GM23338 (cell line): ENCODE measurements around the gene DOCK2. TPM values are rescaled to one million over a fixed set of nuclear protein-coding genes. Genes with fewer than 3 reads are reported as not detected.

ENCODE experiments used
- ATAC-seq: fragments of 200-7000 bp; cut with Tn5 transposase; 3 replicates; pipeline ENCODE4 v1.9.1; 2020
- DNase-seq: peaks from one replicate; pipeline ENCODE4 v3.0.0-alpha.2; 2015; ENCODE audit warnings: low spot score
- H2AFZ ChIP-seq: fragments of 200-600 bp; sonication (generic); 2 replicates; pipeline ENCODE4 v1.8.0; 2016; ENCODE audit warnings: antibody characterized with exemption, mild to moderate bottlenecking, moderate library complexity
- H3F3A ChIP-seq: fragments of 200-600 bp; sonication (generic); replicated peaks from 2 replicates; pipeline ENCODE4 v1.8.0; 2017; ENCODE audit warnings: antibody characterized with exemption, mixed run types, low read depth
- H3K27ac ChIP-seq: fragments of 200-600 bp; sonication (generic); 2 replicates; pipeline ENCODE4 v1.6.1; 2016; ENCODE audit warnings: low read depth
- H3K27me3 ChIP-seq: fragments of 200-600 bp; sonication (generic); 2 replicates; pipeline ENCODE4 v1.8.0; 2016; ENCODE audit warnings: mild to moderate bottlenecking, mixed run types, moderate library complexity; ENCODE audit not compliant: insufficient read depth
- H3K36me3 ChIP-seq: fragments of 200-600 bp; sonication (generic); 2 replicates; pipeline ENCODE4 v1.8.0; 2016; ENCODE audit warnings: mild to moderate bottlenecking; ENCODE audit not compliant: insufficient read depth
- H3K4me1 ChIP-seq: fragments of 200-600 bp; sonication (generic); 2 replicates; pipeline ENCODE4 v1.8.0; 2016; ENCODE audit warnings: mild to moderate bottlenecking, moderate library complexity; ENCODE audit not compliant: insufficient read depth
- H3K4me2 ChIP-seq: fragments of 200-600 bp; sonication (generic); 2 replicates; pipeline ENCODE4 v1.7.1; 2017; ENCODE audit warnings: mixed run types
- H3K4me3 ChIP-seq: fragments of 200-600 bp; sonication (generic); 2 replicates; pipeline ENCODE4 v1.6.1; 2016; ENCODE audit warnings: mixed run types
- H3K79me2 ChIP-seq: fragments of 200-600 bp; sonication (generic); replicated peaks from 2 replicates; pipeline ENCODE4 v1.8.0; 2017; ENCODE audit warnings: mild to moderate bottlenecking; ENCODE audit not compliant: insufficient read depth
- H3K9me2 ChIP-seq: fragments of 200-600 bp; sonication (generic); 2 replicates; pipeline ENCODE4 v1.8.0; 2017; ENCODE audit not compliant: insufficient read depth
- H4K20me1 ChIP-seq: fragments of 200-600 bp; sonication (generic); replicated peaks from 2 replicates; pipeline ENCODE4 v1.8.0; 2017; ENCODE audit warnings: mild to moderate bottlenecking; ENCODE audit not compliant: insufficient read depth
- H3K27ac Mint-ChIP-seq: 2 replicates; pipeline ENCODE4 v1.8.0; 2020; ENCODE audit warnings: inconsistent platforms, mild to moderate bottlenecking, moderate library complexity, mixed read lengths
- H3K27me3 Mint-ChIP-seq: 3 replicates; pipeline ENCODE4 v1.8.0; 2022; ENCODE audit warnings: low read depth, mild to moderate bottlenecking, moderate library complexity, mixed read lengths, inconsistent platforms; ENCODE audit not compliant: insufficient read depth, poor library complexity
- H3K36me3 Mint-ChIP-seq: 3 replicates; pipeline ENCODE4 v1.8.0; 2021; ENCODE audit warnings: low read depth, mild to moderate bottlenecking, inconsistent platforms, moderate library complexity, mixed read lengths
- H3K4me1 Mint-ChIP-seq: 3 replicates; pipeline ENCODE4 v1.8.0; 2020; ENCODE audit warnings: mild to moderate bottlenecking, inconsistent platforms, mixed read lengths
- H3K4me3 Mint-ChIP-seq: 3 replicates; pipeline ENCODE4 v1.8.0; 2021; ENCODE audit warnings: moderate library complexity, mild to moderate bottlenecking, inconsistent platforms, mixed read lengths
- H3K9me3 Mint-ChIP-seq: 3 replicates; pipeline ENCODE4 v1.8.0; 2020; ENCODE audit warnings: moderate library complexity, mild to moderate bottlenecking, inconsistent platforms, mixed read lengths
- CREB1 ChIP-seq: fragments of 250-450 bp; sonication (Bioruptor Pico); IDR thresholded peaks from 2 replicates; pipeline ENCODE4 v1.5.0; 2020; ENCODE audit warnings: low read depth, mild to moderate bottlenecking, moderate library complexity
- CTCF ChIP-seq, 2 experiments: fragments of 200-600 bp in 1 of 2; sonication (generic) in 1 of 2; conservative IDR thresholded peaks; 2 replicates each; pipeline versions ENCODE4 v1.5.1 to v1.6.1; 2016 to 2017; ENCODE audit warnings: antibody characterized with exemption in 2 of 2, low read depth in 2 of 2, mild to moderate bottlenecking in 2 of 2, moderate library complexity in 1 of 2
- NANOG ChIP-seq: IDR thresholded peaks from 2 replicates; pipeline ENCODE4 v1.6.1; 2016; ENCODE audit warnings: antibody characterized with exemption, borderline replicate concordance
- REST ChIP-seq: IDR thresholded peaks from one replicate; pipeline ENCODE4 v1.6.1; 2018; ENCODE audit warnings: antibody characterized with exemption; ENCODE audit not compliant: unreplicated experiment
- STAT1 ChIP-seq: IDR thresholded peaks from one replicate; pipeline ENCODE4 v1.6.1; 2016; ENCODE audit warnings: antibody characterized with exemption; ENCODE audit not compliant: unreplicated experiment
- ZNF331 ChIP-seq: fragments of 250-450 bp; sonication (Bioruptor Pico); IDR thresholded peaks from 2 replicates; pipeline ENCODE4 v1.5.0; 2020; ENCODE audit warnings: low read depth, mild to moderate bottlenecking, moderate library complexity
- polyA plus RNA-seq: library from polyadenylated mRNA; unstranded; fragments of >200 nt; fragmentation: Nextera tagmentation; extraction: Ambion mirVana; gene quantifications from 2 replicates; pipeline ENCODE4 v1.2.1, GENCODE V29; 2016
- total RNA-seq: library from RNA; depleted of rRNA; stranded (reverse); fragments of >200 nt; shearing (Covaris generic); gene quantifications from 2 replicates; pipeline ENCODE4 v1.2.3, GENCODE V29; 2014
- TF ChIP-seq, protein P1 (sequence below): IDR thresholded peaks from 2 replicates; pipeline ENCODE4 v1.6.1; 2016; ENCODE audit warnings: antibody characterized with exemption
- TF ChIP-seq, protein P2 (sequence below): fragments of 250-450 bp; sonication (Bioruptor Pico); IDR thresholded peaks from 2 replicates; pipeline ENCODE4 v1.5.0; 2020; ENCODE audit warnings: mild to moderate bottlenecking, moderate library complexity

Gene DOCK2
- total and polyA plus RNA-seq, 2 experiments from 2014 or later, result 3.7 to 9.4 TPM

- Histone ChIP-seq H3K4me1 (peaks cover 39% of the 10 kb centered on the region), H4K20me1 (no peaks in the 10 kb centered on the region), H3K4me2 (peak within 1 kb of the TSS; percentile 74), H3K27me3 (peaks cover 20% of the 10 kb centered on the region), H3F3A (no peaks in the 10 kb centered on the region), H2AFZ (no peak within 1 kb of the TSS), H3K9me2 (no peaks in the 10 kb centered on the region), H3K4me3 (peak within 1 kb of the TSS; percentile 49), H3K36me3 (no peaks in the 10 kb centered on the region), H3K27ac (0 out of 2 replicates have a peak within 1 kb of the TSS, but pooled peaks have one; percentile 33), H3K79me2 (no peaks in the 10 kb centered on the region)
- DNase-seq, result peak; percentile 96
- peak; percentile 86 for ATAC-seq
- H3K4me1 Mint-ChIP-seq, result peaks cover 53% of the 10 kb centered on the region
- H3K36me3 Mint-ChIP-seq, result no peaks in the 10 kb centered on the region
- TF ChIP-seq NANOG, result no peak
- TF ChIP-seq, protein P1, sequence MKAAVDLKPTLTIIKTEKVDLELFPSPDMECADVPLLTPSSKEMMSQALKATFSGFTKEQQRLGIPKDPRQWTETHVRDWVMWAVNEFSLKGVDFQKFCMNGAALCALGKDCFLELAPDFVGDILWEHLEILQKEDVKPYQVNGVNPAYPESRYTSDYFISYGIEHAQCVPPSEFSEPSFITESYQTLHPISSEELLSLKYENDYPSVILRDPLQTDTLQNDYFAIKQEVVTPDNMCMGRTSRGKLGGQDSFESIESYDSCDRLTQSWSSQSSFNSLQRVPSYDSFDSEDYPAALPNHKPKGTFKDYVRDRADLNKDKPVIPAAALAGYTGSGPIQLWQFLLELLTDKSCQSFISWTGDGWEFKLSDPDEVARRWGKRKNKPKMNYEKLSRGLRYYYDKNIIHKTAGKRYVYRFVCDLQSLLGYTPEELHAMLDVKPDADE, result no peak
- TF ChIP-seq, protein P2, sequence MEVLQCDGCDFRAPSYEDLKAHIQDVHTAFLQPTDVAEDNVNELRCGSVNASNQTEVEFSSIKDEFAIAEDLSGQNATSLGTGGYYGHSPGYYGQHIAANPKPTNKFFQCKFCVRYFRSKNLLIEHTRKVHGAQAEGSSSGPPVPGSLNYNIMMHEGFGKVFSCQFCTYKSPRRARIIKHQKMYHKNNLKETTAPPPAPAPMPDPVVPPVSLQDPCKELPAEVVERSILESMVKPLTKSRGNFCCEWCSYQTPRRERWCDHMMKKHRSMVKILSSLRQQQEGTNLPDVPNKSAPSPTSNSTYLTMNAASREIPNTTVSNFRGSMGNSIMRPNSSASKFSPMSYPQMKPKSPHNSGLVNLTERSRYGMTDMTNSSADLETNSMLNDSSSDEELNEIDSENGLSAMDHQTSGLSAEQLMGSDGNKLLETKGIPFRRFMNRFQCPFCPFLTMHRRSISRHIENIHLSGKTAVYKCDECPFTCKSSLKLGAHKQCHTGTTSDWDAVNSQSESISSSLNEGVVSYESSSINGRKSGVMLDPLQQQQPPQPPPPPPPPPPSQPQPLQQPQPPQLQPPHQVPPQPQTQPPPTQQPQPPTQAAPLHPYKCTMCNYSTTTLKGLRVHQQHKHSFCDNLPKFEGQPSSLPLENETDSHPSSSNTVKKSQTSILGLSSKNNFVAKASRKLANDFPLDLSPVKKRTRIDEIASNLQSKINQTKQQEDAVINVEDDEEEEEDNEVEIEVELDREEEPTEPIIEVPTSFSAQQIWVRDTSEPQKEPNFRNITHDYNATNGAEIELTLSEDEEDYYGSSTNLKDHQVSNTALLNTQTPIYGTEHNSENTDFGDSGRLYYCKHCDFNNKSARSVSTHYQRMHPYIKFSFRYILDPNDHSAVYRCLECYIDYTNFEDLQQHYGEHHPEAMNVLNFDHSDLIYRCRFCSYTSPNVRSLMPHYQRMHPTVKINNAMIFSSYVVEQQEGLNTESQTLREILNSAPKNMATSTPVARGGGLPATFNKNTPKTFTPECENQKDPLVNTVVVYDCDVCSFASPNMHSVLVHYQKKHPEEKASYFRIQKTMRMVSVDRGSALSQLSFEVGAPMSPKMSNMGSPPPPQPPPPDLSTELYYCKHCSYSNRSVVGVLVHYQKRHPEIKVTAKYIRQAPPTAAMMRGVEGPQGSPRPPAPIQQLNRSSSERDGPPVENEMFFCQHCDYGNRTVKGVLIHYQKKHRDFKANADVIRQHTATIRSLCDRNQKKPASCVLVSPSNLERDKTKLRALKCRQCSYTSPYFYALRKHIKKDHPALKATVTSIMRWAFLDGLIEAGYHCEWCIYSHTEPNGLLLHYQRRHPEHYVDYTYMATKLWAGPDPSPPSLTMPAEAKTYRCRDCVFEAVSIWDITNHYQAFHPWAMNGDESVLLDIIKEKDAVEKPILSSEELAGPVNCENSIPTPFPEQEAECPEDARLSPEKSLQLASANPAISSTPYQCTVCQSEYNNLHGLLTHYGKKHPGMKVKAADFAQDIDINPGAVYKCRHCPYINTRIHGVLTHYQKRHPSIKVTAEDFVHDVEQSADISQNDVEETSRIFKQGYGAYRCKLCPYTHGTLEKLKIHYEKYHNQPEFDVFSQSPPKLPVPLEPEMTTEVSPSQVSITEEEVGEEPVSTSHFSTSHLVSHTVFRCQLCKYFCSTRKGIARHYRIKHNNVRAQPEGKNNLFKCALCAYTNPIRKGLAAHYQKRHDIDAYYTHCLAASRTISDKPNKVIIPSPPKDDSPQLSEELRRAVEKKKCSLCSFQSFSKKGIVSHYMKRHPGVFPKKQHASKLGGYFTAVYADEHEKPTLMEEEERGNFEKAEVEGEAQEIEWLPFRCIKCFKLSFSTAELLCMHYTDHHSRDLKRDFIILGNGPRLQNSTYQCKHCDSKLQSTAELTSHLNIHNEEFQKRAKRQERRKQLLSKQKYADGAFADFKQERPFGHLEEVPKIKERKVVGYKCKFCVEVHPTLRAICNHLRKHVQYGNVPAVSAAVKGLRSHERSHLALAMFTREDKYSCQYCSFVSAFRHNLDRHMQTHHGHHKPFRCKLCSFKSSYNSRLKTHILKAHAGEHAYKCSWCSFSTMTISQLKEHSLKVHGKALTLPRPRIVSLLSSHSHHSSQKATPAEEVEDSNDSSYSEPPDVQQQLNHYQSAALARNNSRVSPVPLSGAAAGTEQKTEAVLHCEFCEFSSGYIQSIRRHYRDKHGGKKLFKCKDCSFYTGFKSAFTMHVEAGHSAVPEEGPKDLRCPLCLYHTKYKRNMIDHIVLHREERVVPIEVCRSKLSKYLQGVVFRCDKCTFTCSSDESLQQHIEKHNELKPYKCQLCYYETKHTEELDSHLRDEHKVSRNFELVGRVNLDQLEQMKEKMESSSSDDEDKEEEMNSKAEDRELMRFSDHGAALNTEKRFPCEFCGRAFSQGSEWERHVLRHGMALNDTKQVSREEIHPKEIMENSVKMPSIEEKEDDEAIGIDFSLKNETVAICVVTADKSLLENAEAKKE (CRISPR knock-in tag), result 0 out of 2 replicates have a peak, but pooled peaks have one; percentile 39
- TF ChIP-seq CREB1, result peak; percentile 38; the same call in 1 of the 2 replicates
- no peak for TF ChIP-seq STAT1
- TF ChIP-seq ZNF331 (CRISPR knock-in tag), result no peak
- TF ChIP-seq CTCF (conservative IDR thresholded peaks at IDR 0.05; ENCODE audit: low read depth in 2 of 2), result peak; percentile 77 to 84
- TF ChIP-seq REST, result no peak
- H3K27ac Mint-ChIP-seq, result peak within 1 kb of the TSS; percentile 35; the same call in 1 of the 2 replicates
- peaks cover 14% of the 10 kb centered on the region for H3K27me3 Mint-ChIP-seq
- peak within 1 kb of the TSS; percentile 69 for H3K4me3 Mint-ChIP-seq
- H3K9me3 Mint-ChIP-seq, result no peaks in the 10 kb centered on the region
Observed at GRCh38 chr5:169980418-169981053, 343.5 kb downstream of the DOCK2 start, which contains the start of gene INSYN2B. Gene INSYN2B, minus strand, starts transcription at chr5:169980495. Its CDS starts 96,597 bp downstream, at chr5:169883898.
